Inferior parietal cortex (tissue), 1 donor: Measurements from ENCODE around the gene MB.
"Not testable (repeated sequence)": the region's sequence is repeated elsewhere in the genome, so short reads cannot be mapped to it uniquely, and the experiment has no call there.

Experiments used
- DNase-seq: peaks from one replicate; pipeline ENCODE4 v3.0.0-alpha.2; 2016; ENCODE audit errors: extremely low spot score

The MB gene

GRCh38 chr22:35638001-35638400 lies 20.9 kb upstream of the MB start:
- DNase-seq = no peak

GRCh38 chr22:35637254-35637653 lies 20.1 kb upstream of the MB start:
- DNase-seq = no peak

GRCh38 chr22:35634943-35635540 lies 17.9 kb upstream of the MB start:
- no peak for DNase-seq

GRCh38 chr22:35634015-35634414 lies 16.9 kb upstream of the MB start:
- no peak for DNase-seq

- DNase-seq = no peak
Observed at GRCh38 chr22:35633520-35633919, 16.4 kb upstream of the MB start.

- DNase-seq = no peak
Observed at GRCh38 chr22:35632935-35633334, 15.8 kb upstream of the MB start.

- DNase-seq = no peak
Observed at GRCh38 chr22:35631597-35631996, 14.5 kb upstream of the MB start.

GRCh38 chr22:35630891-35631290 lies 13.8 kb upstream of the MB start:
- no peak for DNase-seq

- no peak for DNase-seq
Observed at GRCh38 chr22:35630387-35630793, 13.3 kb upstream of the MB start.

GRCh38 chr22:35629406-35630216 lies 12.5 kb upstream of the MB start:
- no peak for DNase-seq

- DNase-seq = no peak
Observed at GRCh38 chr22:35628732-35629131, 11.6 kb upstream of the MB start.

- peak; percentile 37 for DNase-seq
Observed at GRCh38 chr22:35627267-35628041, 10.3 kb upstream of the MB start.

GRCh38 chr22:35625763-35626432 lies 8.8 kb upstream of the MB start:
- no peak for DNase-seq

GRCh38 chr22:35624547-35624946 lies 7.4 kb upstream of the MB start:
- no peak for DNase-seq

- DNase-seq = not testable (repeated sequence)
Observed at GRCh38 chr22:35623885-35624284, 6.8 kb upstream of the MB start.

- DNase-seq = no peak
Observed at GRCh38 chr22:35622191-35622913, 5.2 kb upstream of the MB start.

GRCh38 chr22:35621451-35621850 lies 4.3 kb upstream of the MB start:
- DNase-seq = no peak

- no peak for DNase-seq
Observed at GRCh38 chr22:35620624-35621251, 3.6 kb upstream of the MB start.

- DNase-seq = no peak
Observed at GRCh38 chr22:35619336-35620094, 2.4 kb upstream of the MB start.
